ENCODE measurements around the gene GRK7.
"Not testable (repeated sequence)": the region's sequence is repeated elsewhere in the genome, so short reads cannot be mapped to it uniquely, and the experiment has no call there.

GRK7 gene

DNA sequence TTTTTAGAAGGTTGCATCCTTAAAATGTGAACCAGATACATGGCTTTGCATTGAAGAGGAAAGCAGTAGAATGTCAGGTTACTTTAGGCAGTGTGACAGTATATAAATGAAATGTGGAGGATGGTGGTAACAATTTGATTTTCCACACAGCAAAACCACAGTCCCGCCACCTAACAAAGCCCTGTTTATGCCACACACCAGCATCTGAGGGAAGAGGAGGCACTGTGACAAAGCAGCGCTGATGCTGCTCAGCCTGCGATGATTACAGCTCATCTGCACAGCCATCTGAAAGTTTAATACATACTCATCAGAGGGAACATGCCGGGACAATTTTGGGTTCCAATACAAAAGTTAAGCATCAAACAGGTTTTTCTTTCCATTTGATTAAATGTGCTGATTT is 16.2 kb upstream of the GRK7 start:
- DNase-seq (ENCODE audit: low read depth): no peak
- H3K4me3 ChIP-seq (replicated peaks; ENCODE audit: low read depth, low read length): no peak overlapping the region
- TF ChIP-seq, protein P1, sequence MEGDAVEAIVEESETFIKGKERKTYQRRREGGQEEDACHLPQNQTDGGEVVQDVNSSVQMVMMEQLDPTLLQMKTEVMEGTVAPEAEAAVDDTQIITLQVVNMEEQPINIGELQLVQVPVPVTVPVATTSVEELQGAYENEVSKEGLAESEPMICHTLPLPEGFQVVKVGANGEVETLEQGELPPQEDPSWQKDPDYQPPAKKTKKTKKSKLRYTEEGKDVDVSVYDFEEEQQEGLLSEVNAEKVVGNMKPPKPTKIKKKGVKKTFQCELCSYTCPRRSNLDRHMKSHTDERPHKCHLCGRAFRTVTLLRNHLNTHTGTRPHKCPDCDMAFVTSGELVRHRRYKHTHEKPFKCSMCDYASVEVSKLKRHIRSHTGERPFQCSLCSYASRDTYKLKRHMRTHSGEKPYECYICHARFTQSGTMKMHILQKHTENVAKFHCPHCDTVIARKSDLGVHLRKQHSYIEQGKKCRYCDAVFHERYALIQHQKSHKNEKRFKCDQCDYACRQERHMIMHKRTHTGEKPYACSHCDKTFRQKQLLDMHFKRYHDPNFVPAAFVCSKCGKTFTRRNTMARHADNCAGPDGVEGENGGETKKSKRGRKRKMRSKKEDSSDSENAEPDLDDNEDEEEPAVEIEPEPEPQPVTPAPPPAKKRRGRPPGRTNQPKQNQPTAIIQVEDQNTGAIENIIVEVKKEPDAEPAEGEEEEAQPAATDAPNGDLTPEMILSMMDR (IDR thresholded peaks at IDR 0.05; ENCODE audit: low read length, missing control alignments): no peak

DNA sequence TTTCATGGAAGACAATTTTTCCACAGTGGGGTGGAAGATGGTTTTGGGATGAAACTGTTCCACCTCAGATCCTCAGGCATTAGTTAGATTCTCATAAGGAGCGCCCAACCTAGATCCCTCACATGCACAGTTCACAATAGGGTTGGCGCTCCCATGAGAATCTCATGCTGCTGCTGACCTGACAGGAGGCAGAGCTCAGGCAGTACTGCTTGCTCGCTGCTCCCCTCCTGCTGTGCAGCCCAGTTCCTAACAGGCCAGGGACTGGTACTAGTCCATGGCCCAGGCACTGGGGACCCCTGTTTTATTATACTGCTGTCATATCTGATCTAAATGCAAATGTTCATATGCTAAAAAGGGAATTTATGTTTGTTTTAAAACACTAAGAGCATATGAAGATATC is 9.8 kb upstream of the GRK7 start:
- no peak overlapping the region for H3K4me3 ChIP-seq (replicated peaks; ENCODE audit: low read depth, low read length)
- TF ChIP-seq, protein P1 (IDR thresholded peaks at IDR 0.05; ENCODE audit: low read length, missing control alignments): no peak

DNA sequence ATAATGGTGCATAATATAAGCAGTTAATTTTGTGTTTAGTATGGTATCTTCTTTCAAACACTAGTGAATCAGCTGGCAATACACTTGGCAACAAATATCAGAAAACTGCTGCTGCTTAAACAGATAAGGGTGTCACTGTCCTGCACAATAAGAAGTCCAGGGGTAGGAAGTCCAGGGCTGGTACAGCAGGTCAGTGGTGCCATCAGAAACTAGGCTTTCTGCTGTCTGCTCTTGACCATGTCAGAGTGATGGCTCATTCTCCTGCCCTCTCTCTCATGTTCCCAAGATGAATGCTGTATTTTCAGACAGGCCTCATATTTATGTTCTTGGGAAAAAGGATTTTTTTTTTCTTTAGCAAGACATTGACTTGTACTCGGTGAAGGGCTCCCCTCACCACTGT is 9.2 kb upstream of the GRK7 start:
- DNase-seq (ENCODE audit: low read depth): no peak
- TF ChIP-seq, protein P1 (IDR thresholded peaks at IDR 0.05; ENCODE audit: low read length, missing control alignments): no peak
- no peak overlapping the region for H3K4me3 ChIP-seq (replicated peaks; ENCODE audit: low read depth, low read length)

More for the DNA sequence above, 9.8 kb upstream of the GRK7 start:
- no peak for DNase-seq (ENCODE audit: low read depth)

DNA sequence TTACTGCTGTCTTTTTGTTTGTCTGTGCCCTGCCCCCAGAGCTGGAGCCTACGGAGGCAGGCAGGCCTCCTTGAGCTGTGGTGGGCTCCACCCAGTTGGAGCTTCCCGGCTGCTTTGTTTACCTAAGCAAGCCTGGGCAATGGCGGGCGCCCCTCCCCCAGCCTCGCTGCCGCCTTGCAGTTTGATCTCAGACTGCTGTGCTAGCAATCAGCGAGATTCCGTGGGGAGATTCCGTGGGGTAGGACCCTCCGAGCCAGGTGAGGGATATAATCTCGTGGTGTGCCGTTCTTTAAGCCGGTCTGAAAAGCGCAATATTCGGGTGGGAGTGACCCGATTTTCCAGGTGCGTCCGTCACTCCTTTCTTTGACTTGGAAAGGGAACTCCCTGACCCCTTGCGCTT is 656 bp upstream of the GRK7 start:
- not testable (repeated sequence) for H3K4me3 ChIP-seq (replicated peaks; ENCODE audit: low read depth, low read length); DNase-seq (ENCODE audit: low read depth)

DNA sequence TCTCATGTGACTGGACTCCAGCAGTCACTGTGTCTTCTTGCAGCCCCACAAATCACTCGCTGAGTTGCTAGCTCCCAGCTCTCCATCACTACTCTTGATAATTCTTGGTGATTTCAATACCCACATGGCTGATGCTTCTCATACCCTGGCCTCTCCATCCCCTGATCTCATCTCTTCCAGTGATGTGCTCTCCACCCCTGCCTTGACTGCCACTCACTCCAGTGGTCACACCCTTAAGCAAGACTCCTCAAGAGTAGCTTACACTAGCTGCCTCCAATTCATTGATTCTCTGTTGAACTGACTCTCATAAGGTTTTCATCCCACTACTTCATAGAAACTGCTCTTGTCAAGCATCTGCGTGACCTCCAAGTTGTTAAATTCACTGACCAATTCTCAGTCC is 837 bp downstream of the GRK7 start:
- DNase-seq (ENCODE audit: low read depth): no peak
- TF ChIP-seq, protein P1 (IDR thresholded peaks at IDR 0.05; ENCODE audit: low read length, missing control alignments): no peak
- H3K4me3 ChIP-seq (replicated peaks; ENCODE audit: low read depth, low read length): no peak overlapping the region

DNA sequence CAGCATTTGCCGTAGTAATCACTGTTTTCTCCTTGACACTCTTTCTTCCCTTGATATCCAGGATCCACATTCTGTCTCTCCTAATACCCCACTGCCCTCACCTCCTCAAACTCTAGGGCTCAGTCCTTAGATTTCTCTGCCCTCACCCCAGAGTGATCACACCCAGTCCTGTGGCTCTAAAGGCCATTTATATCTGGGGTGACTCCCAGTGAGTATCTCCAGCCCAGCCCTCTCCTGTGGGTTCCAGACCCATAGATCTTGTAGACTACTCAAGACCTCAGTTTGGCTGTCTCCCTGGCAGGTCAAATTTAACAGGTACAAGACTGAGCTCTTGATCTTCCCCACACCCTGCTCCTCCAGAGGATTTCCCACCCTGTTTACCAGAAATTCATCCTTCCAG is 1.3 kb downstream of the GRK7 start:
- no peak overlapping the region for H3K4me3 ChIP-seq (replicated peaks; ENCODE audit: low read depth, low read length)
- TF ChIP-seq, protein P1 (IDR thresholded peaks at IDR 0.05; ENCODE audit: low read length, missing control alignments): no peak
- DNase-seq (ENCODE audit: low read depth): no peak

DNA sequence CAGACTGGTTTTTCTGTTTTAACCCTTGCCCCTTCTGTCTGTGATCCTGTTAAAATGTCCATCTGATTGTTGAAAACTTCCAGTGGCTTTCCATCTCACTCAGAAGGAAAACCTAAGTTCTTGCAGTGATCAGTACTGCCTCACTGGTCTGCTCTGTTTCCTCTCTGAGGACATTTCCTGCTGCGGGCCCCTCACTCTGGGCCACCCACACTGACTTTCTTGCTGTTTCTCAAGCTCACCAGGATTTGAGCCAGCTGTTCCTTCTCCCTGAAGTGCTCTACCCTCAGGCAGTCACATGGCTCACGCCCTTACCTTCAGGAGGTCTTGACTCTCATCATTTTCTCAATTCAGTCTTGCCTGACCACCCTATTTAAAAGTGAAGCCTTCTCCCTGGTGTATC is 1.8 kb downstream of the GRK7 start:
- peak; percentile 66 for DNase-seq (ENCODE audit: low read depth)
- H3K4me3 ChIP-seq (replicated peaks; ENCODE audit: low read depth, low read length): no peak overlapping the region
- TF ChIP-seq, protein P1 (IDR thresholded peaks at IDR 0.05; ENCODE audit: low read length, missing control alignments): no peak

DNA sequence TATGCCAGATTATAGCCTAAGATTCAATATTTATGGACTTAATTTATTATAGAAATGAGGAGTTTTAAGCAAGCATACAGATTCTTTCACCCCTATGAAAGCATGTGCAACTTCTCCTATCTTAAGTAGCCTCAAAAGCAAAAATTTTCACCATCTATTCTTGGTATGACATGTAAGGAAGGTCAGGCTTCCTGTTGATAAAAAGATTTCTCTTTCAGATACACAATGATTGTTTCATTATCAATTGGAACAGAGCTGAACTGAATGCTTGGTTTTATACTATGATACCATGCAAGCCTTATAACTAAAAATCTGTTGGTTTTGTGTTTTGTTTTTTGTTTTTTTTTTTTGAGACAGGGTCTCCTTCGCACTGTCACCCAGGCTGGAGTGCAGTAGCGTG is 3.9 kb downstream of the GRK7 start:
- TF ChIP-seq, protein P1 (IDR thresholded peaks at IDR 0.05; ENCODE audit: low read length, missing control alignments): no peak
- no peak overlapping the region for H3K4me3 ChIP-seq (replicated peaks; ENCODE audit: low read depth, low read length)
- no peak for DNase-seq (ENCODE audit: low read depth)

Measured in fibroblast of pulmonary artery (primary cell).